IPS-NIHi7 (cell line): ENCODE results near the gene CTCFL.

Experiments
- DNase-seq: peaks from one replicate; pipeline ENCODE4 v3.0.0; 2012; ENCODE audit warnings: mixed read lengths; ENCODE audit errors: extremely low spot score

CTCFL gene, protein sequence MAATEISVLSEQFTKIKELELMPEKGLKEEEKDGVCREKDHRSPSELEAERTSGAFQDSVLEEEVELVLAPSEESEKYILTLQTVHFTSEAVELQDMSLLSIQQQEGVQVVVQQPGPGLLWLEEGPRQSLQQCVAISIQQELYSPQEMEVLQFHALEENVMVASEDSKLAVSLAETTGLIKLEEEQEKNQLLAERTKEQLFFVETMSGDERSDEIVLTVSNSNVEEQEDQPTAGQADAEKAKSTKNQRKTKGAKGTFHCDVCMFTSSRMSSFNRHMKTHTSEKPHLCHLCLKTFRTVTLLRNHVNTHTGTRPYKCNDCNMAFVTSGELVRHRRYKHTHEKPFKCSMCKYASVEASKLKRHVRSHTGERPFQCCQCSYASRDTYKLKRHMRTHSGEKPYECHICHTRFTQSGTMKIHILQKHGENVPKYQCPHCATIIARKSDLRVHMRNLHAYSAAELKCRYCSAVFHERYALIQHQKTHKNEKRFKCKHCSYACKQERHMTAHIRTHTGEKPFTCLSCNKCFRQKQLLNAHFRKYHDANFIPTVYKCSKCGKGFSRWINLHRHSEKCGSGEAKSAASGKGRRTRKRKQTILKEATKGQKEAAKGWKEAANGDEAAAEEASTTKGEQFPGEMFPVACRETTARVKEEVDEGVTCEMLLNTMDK

DNA sequence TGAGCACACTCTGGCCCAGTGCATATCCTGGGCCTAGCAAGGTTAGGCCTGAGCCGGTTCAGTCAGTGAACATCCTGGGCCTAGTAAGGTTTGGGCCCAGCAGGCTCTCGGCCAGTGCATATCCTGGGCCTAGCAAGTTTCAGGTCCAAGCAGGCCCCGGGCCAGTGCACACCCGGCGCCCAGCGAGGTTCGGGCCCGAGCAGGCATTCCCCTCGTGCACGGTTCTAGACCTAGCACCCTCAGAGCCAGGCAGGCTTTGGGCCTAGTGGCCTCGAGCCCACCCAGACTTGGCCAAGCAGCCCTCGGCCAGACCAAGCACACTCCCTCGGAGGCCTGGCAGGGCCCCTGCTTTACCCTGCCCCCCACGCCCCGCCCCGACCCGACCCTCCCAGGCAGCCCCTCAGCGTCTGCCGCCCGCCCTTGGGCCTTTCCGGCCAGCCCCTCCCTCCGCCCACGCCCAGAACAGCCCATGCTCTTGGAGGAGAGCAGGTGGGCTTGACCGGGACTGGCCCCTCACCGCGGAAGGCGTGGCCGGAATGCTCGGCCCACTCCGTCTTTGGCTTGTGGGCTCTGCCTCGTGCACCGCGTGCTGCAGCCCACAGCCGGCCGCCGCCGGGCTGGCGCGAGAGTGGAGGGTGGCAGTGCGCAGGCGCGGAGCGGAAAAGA is at the start of gene CTCFL:
TSS of gene CTCFL (minus strand) at position 630 of the 666 bp plus-strand sequence. CDS start 935 bp downstream, outside the sequence.
- DNase-seq: no peak

GRCh38 chr20:57573894-57574293 is 49.0 kb upstream of the CTCFL start:
- peak; percentile 79 for DNase-seq

GRCh38 chr20:57573242-57573641 is 48.3 kb upstream of the CTCFL start:
- DNase-seq: peak; percentile 60

DNA sequence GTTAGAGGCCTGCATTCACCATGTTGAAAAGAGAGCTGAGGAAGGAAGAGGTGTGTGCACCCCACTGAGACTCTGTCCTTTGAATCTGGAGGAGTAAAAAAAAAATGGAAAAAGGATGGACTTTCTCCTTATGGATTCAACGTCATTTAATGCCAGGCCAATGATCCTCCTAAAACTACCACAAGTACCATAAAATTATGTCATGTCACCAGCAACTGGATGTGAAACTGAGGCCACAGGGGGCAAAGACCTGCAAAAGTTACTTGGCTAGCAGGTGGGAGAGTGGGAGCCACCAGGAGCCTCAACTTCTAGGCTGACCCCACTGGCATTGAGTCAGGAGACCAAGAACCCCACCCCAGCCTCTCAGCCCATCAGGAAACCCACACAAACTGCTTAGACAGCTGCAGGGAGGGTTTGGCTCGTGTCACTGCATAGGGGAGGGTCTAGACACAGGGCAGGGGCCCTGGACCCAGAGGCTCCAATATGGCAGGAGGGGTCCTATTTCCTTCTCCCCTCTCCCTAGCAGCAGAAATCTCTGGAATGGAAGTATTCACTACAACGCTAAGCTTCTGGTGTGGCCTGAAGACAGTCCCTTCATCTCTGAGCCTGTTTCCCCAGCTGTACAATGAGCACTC is 47.0 kb upstream of the CTCFL start:
- DNase-seq: no peak

- DNase-seq: no peak
Observed at GRCh38 chr20:57570920-57571319, 46.0 kb upstream of the CTCFL start.

DNA sequence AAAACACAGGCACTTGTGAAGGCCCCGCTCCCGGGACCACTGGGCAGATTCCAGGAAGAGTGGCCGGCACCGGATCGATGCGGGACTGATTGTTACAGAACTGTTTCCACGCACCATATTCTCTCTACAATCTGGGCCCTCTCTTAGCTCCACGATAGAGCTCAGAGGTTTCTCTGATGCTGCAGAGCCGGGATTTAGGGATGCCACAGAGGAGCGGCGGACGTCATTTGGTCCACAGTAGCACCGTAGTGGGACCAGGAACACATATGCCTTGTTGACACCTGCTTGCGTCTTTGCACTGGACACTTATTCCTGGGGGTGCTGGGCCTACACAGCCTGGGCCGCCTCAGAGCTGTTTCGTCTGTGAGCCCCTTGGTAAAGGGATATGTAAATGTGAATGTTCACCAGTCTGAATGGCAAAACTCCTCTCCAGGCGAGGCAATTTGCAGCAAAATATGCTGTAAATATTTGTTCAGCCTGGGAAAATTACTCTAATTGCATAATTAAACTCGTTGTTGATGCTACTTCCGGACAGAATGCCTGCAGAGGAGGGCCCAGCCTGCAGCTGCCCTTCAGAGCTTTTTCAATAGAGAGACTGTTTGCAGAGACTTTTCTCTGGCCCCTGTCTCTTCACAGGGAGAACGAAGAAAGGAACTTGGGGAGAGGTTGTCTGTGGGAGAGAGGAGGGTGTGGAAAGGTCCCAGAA is 45.4 kb upstream of the CTCFL start:
- DNase-seq: no peak

- no peak for DNase-seq
Observed at GRCh38 chr20:57568960-57569359, 44.0 kb upstream of the CTCFL start.

GRCh38 chr20:57568088-57568896 is 43.4 kb upstream of the CTCFL start:
- DNase-seq: no peak

DNA sequence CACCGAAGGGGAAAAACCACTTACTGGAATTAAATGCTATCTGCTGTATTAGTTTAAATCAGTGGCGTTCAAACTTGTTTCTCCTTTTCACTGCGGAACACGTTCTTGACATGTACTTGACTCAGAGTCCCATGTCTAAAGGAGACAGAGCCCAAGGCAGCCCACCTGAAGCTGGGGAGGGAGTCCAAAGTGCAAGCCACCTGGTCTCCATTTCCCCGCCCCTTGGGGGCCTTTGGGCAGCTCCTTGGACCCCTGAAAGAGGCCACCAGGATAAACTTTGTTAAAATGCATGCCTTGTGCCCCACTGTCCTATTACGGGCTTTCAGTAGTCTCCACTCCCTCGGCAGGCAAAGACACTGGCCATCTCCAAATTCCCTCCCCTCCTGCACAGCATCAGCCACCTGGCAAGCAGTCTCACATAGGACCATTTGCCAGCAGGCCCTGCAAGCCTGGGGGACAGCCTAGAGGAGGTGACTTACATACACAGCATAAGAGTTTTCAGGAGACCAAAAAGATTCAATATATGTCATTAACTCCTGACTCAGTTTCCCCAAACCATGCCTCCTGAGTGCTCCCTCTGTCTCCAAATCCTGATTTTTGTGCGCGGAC is 42.6 kb upstream of the CTCFL start:
- DNase-seq: no peak

- no peak for DNase-seq
Observed at GRCh38 chr20:57566803-57567459, 42.0 kb upstream of the CTCFL start.

- no peak for DNase-seq
Observed at GRCh38 chr20:57566399-57566798, 41.5 kb upstream of the CTCFL start.

GRCh38 chr20:57564951-57565642 is 40.2 kb upstream of the CTCFL start:
- DNase-seq: no peak

- DNase-seq: no peak
Observed at GRCh38 chr20:57564180-57564802, 39.4 kb upstream of the CTCFL start.

DNA sequence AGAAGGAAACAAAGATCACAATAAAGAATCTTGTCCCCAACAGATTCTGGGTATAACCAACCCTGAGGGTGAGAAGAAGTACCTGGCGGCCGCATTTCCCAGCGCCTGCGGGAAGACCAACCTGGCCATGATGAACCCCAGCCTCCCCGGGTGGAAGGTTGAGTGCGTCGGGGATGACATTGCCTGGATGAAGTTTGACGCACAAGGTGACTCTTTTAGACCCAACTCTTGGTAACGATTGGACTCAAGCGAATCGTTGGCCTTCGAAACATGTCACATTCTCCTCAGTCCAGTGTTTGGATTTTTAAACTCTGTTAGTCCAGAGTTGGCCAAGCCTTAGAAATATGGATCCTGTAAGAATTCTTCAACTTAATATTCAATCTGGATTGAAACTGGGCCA is 38.6 kb upstream of the CTCFL start:
- no peak for DNase-seq

DNA sequence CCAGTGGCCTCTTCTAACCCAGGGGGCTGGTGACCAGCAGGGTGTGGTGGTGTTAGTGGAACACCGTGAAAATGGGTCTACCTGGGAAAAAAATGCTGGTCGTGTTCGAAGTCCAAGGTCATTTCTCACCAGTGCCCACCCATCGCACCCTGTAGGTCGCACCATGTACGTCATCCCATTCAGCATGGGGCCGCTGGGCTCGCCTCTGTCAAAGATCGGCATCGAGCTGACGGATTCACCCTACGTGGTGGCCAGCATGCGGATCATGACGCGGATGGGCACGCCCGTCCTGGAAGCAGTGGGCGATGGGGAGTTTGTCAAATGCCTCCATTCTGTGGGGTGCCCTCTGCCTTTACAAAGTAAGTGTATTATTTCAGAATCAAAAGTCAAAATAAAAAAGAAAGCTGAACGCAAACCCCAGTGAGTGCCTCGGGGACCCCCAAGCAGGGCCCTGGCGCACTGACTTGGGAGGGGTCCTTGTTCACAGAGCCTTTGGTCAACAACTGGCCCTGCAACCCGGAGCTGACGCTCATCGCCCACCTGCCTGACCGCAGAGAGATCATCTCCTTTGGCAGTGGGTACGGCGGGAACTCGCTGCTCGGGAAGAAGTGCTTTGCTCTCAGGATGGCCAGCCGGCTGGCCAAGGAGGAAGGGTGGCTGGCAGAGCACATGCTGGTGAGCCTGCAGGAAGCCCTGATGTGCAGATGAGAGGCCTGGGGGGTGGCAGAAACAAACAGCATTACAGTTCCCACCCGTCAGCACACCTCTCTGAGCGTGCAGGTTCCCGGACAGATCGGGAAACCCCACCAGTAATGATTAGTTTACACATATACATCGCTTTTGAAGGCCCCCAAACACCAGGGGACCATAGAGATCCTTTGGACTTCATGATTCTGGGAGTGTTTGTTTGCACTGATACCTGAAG is 37.9 kb upstream of the CTCFL start:
- DNase-seq: no peak

- no peak for DNase-seq
Observed at GRCh38 chr20:57561356-57562279, 36.7 kb upstream of the CTCFL start.
